Endothelial cell of umbilical vein (primary cell): Measurements from ENCODE around the gene IZUMO4.
A peak's percentile ranks its signal among the peaks of the same experiment; 100 is the strongest.

ENCODE experiments used
- EZH2 ChIP-seq: IDR thresholded peaks from 2 replicates; pipeline ENCODE4 v1.6.1; 2012; ENCODE audit warnings: borderline replicate concordance, low read depth, mild to moderate bottlenecking, moderate library complexity, low read length, inconsistent platforms; ENCODE audit not compliant: severe bottlenecking
- POLR2A ChIP-seq: IDR thresholded peaks from 2 replicates; pipeline ENCODE4 v1.6.1; 2012; ENCODE audit warnings: low read depth, mild to moderate bottlenecking, control low read depth, low read length
- TF ChIP-seq, protein P1 (sequence below), 2 donors: IDR thresholded peaks; 1 replicate in 1 of 2; 2 replicates in 1 of 2; pipeline ENCODE4 v1.5.1; 2011; ENCODE audit warnings: low read length in 2 of 2, mild to moderate bottlenecking in 2 of 2, moderate library complexity in 2 of 2, control low read depth in 1 of 2, inconsistent platforms in 1 of 2, low read depth in 1 of 2; ENCODE audit not compliant: insufficient read depth in 1 of 2; ENCODE audit errors: extremely low read depth in 1 of 2

DNA sequence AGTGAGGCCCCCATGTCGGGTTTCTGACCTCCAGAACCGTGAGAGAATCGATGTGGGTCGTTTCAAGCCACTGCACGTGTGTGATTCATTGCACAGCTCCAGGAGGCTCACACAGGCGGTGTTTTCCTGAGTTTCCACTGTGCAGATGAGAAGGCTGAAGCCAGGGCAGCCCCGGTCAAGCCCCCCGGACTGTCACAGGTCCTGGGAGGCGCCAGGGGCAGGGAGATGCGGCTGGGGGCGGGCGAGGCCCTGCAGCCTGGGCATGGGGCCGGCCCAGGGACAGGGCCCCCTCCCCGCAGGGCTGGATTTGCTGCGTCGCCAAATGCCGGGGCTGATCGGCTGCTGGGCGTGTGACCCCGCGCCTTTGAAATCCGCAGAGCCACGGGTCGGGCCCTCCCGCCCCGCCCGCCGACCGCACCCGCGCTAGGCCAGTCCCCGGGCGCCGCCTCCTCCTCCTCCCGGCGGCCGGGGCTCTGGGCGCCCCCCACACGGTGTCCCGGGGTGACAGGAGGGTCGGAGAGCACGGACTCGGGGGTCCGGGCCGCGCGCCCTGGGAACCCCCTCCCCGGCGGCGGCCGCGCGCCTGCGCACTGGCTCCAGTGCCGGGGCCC lies 35.7 kb upstream of the IZUMO4 start:
- TF ChIP-seq EZH2 = no peak
- peak; percentile 50 for TF ChIP-seq POLR2A
- TF ChIP-seq, protein P1, sequence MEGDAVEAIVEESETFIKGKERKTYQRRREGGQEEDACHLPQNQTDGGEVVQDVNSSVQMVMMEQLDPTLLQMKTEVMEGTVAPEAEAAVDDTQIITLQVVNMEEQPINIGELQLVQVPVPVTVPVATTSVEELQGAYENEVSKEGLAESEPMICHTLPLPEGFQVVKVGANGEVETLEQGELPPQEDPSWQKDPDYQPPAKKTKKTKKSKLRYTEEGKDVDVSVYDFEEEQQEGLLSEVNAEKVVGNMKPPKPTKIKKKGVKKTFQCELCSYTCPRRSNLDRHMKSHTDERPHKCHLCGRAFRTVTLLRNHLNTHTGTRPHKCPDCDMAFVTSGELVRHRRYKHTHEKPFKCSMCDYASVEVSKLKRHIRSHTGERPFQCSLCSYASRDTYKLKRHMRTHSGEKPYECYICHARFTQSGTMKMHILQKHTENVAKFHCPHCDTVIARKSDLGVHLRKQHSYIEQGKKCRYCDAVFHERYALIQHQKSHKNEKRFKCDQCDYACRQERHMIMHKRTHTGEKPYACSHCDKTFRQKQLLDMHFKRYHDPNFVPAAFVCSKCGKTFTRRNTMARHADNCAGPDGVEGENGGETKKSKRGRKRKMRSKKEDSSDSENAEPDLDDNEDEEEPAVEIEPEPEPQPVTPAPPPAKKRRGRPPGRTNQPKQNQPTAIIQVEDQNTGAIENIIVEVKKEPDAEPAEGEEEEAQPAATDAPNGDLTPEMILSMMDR (IDR thresholded peaks at IDR 0.05; ENCODE audit: extremely low read depth in 1 of 2, insufficient read depth in 1 of 2, low read depth in 1 of 2, low read length in 2 of 2) = no peak
